C4-2B (cell line): ENCODE results near the gene ZNF385D.

Experiments
- H3K27ac ChIP-seq: fragments of 450-650 bp; 2 replicates; pipeline ENCODE4 v1.5.1; 2017
- ZFX ChIP-seq: fragments of 450-650 bp; IDR thresholded peaks from 2 replicates; pipeline ENCODE4 v1.6.1; 2017
- TF ChIP-seq, protein P1 (sequence below): fragments of 450-650 bp; conservative IDR thresholded peaks from 2 replicates; pipeline ENCODE4 v1.5.1; 2017; ENCODE audit warnings: mild to moderate bottlenecking

ZNF385D gene

DNA sequence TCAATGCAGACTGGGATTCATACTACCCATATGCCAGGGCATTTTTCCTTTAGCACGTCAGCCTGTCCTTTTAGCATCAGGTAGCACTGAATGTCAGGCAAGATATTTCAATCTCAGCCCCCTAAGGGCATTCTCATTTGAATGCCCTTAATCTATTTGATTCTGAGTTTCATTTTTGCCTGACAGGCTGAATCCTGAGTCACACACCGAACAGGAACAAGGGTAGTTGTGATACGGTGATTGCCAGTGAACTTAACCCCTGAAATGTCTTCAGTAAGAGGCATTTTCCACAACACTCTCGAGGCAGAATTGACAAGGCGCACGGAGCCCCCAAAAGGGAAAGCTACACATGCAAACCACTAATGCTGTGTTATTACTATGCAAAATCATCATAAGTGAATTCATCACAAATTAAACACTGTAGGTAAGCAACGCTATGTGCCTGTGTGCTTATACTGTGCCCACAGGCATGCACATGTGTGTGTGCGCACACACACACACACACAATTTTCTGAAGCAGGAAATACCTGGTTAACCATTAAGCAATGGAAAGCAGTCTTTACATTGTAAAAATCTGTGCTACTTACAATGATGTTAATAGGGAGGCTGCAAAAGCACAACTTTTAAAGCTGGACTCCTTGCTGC is 130.4 kb downstream of the ZNF385D start:
- H3K27ac ChIP-seq = no peak overlapping the region
- TF ChIP-seq, protein P1, sequence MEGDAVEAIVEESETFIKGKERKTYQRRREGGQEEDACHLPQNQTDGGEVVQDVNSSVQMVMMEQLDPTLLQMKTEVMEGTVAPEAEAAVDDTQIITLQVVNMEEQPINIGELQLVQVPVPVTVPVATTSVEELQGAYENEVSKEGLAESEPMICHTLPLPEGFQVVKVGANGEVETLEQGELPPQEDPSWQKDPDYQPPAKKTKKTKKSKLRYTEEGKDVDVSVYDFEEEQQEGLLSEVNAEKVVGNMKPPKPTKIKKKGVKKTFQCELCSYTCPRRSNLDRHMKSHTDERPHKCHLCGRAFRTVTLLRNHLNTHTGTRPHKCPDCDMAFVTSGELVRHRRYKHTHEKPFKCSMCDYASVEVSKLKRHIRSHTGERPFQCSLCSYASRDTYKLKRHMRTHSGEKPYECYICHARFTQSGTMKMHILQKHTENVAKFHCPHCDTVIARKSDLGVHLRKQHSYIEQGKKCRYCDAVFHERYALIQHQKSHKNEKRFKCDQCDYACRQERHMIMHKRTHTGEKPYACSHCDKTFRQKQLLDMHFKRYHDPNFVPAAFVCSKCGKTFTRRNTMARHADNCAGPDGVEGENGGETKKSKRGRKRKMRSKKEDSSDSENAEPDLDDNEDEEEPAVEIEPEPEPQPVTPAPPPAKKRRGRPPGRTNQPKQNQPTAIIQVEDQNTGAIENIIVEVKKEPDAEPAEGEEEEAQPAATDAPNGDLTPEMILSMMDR = no peak
- no peak for TF ChIP-seq ZFX

- no peak overlapping the region for H3K27ac ChIP-seq
- TF ChIP-seq, protein P1 = no peak
- no peak for TF ChIP-seq ZFX
Measured at GRCh38 chr3:21618695-21619094, 132.3 kb downstream of the ZNF385D start.

DNA sequence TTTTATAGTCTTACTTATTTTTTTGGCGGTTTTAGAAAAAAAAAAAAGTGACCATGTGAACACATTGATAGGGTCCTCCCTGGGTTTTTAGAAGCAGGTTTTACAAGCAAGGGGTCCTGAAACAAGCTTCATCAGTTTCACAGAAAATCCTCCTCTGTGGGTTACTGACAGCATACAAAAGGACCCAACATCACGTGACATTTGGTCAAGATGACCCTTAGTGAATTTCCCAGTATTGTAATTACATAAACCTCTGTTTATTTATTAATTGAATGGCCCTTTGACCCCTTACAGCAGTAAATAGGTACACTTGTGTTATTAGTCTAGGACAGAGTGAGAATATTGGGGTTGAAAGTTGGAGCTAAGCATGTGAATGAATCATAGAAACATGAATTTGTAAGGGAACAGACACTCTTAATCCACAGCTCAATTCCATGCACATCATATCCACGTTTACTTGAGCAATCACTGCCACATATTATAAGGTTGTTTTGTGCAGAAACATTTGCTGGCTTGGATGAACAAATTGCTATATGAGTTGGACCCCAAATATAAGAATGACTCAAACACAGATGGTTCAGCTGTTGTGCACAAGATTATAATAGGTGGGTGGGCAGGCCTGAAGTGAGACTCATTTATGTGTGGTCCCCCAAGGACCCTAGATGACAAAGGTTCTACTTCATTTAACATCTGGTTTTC is 137.5 kb downstream of the ZNF385D start:
- TF ChIP-seq, protein P1 = no peak
- no peak for TF ChIP-seq ZFX

GRCh38 chr3:21601178-21601577 is 149.8 kb downstream of the ZNF385D start:
- no peak overlapping the region for H3K27ac ChIP-seq
- no peak for TF ChIP-seq ZFX
- TF ChIP-seq, protein P1 = no peak

More for the DNA sequence above, 137.5 kb downstream of the ZNF385D start:
- no peak overlapping the region for H3K27ac ChIP-seq

DNA sequence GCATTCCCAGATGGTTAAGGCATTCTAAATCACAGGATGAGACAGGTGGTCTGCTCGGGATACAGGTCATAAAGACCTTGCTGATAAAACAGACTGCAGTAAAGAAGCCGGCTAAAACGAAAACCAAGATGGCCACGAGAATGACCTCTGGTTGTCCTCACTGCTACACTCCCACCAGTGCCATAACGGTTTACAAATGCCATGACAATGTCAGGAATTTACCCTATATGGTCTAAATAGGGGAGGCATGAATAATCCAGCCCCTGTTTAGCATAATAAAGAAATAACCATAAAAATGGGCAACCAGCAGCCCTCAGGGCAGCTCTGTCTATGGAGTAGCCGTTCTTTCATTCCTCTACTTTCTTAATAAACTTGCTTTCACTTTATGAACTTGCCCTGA is 151.1 kb downstream of the ZNF385D start:
- no peak overlapping the region for H3K27ac ChIP-seq
- TF ChIP-seq, protein P1 = no peak
- no peak for TF ChIP-seq ZFX

GRCh38 chr3:21592828-21593227 is 158.2 kb downstream of the ZNF385D start:
- H3K27ac ChIP-seq = no peak overlapping the region
- TF ChIP-seq, protein P1 = no peak
- no peak for TF ChIP-seq ZFX

GRCh38 chr3:21587894-21588293 is 163.1 kb downstream of the ZNF385D start:
- no peak overlapping the region for H3K27ac ChIP-seq
- TF ChIP-seq, protein P1 = no peak
- no peak for TF ChIP-seq ZFX
